HUES48 (cell line): ENCODE measurements around the gene RAPGEF6.
"Not testable (repeated sequence)": the region's sequence is repeated elsewhere in the genome, so short reads cannot be mapped to it uniquely, and the experiment has no call there.

Experiments
- H3K27ac ChIP-seq: one replicate; pipeline ENCODE4 v1.7.0; 2013; ENCODE audit warnings: low read depth, low read length, inconsistent platforms
- H3K27me3 ChIP-seq: 2 replicates; pipeline ENCODE4 v1.6.1; 2013; ENCODE audit warnings: mild to moderate bottlenecking, low read length; ENCODE audit not compliant: control insufficient read depth, insufficient read depth
- H3K36me3 ChIP-seq: 2 replicates; pipeline ENCODE4 v1.6.1; 2013; ENCODE audit warnings: low read length; ENCODE audit not compliant: control insufficient read depth, insufficient read depth
- H3K4me1 ChIP-seq: 2 replicates; pipeline ENCODE4 v1.6.1; 2013; ENCODE audit warnings: mild to moderate bottlenecking, low read length; ENCODE audit not compliant: control insufficient read depth, insufficient read depth
- H3K4me3 ChIP-seq: 2 replicates; pipeline ENCODE4 v1.5.1; 2013; ENCODE audit warnings: mild to moderate bottlenecking, low read depth, low read length
- H3K9ac ChIP-seq: 2 replicates; pipeline ENCODE4 v1.6.1; 2013; ENCODE audit warnings: mild to moderate bottlenecking, low read depth, low read length, moderate library complexity
- H3K9me3 ChIP-seq: 2 replicates; pipeline ENCODE4 v1.6.1; 2013; ENCODE audit warnings: low read length; ENCODE audit not compliant: control insufficient read depth, insufficient read depth

RAPGEF6 gene

DNA sequence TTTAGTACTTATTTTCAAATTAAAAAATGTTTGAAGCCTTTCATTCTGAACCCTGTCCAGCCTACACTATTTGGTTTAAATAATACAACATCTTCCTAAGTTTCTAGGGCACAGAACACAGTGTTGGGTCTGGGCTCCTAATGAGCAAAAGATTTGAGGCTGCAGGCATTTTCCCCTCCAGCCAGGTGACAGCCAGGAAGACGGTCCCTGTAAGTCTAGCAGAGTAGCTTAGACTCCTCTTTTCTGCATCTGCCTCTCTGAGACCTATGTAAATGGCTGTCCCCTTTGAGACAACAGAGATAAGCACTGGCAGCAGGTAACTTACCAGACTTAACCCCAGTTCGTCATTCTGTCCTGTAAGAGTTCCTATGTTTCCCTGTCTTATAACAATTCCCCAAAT is 229.4 kb downstream of the RAPGEF6 start:
- Histone ChIP-seq H3K27me3 (no peaks in the 10 kb centered on the region), H3K9ac (no peak overlapping the region), H3K4me1 (no peaks in the 10 kb centered on the region), H3K36me3 (peaks cover 14% of the 10 kb centered on the region), H3K27ac (no peak overlapping the region), H3K4me3 (no peak overlapping the region), H3K9me3 (no peaks in the 10 kb centered on the region)

DNA sequence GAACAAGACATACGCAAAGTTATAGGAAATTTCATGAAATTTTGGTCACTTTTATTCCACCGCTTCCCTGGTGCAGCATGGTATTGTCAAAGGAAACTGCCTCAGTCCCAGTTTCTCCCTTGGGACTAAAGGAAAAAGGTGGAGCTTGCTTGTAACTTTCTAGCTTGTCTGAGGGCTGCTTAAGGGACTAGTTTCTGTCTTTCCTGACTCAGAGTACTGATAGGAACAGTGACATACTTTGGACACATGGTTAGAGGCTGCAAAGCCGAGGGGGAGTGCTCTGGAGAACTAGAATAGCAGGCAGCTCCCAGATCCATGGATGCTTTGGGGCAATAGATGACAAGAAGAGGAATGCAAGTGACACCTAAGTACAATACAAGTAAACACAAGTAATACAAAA is 234.4 kb downstream of the RAPGEF6 start:
- Histone ChIP-seq H3K36me3 (0 out of 2 replicates have a peak, but pooled peaks cover 8% of the 10 kb centered on the region), H3K4me3 (no peak overlapping the region), H3K4me1 (no peaks in the 10 kb centered on the region), H3K9ac (no peak overlapping the region), H3K27me3 (no peaks in the 10 kb centered on the region), H3K9me3 (no peaks in the 10 kb centered on the region), H3K27ac (no peak overlapping the region)

DNA sequence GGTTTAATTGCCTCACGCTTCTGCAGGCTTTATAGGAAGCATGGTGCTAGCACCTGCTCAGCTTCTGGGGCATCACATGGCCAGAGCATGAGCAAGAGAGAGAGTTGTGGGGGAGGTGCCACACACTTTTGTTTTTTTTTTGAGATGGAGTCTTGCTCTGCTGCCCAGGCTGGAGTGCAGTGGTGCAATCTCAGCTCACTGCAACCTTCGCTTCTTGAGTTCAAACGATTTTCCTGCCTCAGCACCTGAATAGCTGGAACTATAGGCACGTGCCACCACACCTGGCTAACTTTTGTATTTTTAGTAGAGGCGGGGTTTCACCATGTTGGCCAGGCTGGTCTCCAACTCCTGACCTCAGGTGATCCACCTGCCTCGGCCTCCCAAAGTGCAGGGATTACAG is 236.0 kb downstream of the RAPGEF6 start:
- H3K36me3 ChIP-seq = peaks cover 23% of the 10 kb centered on the region
- not testable (repeated sequence) for H3K4me1 ChIP-seq, H3K27ac ChIP-seq, H3K9me3 ChIP-seq, H3K27me3 ChIP-seq, H3K4me3 ChIP-seq, H3K9ac ChIP-seq

DNA sequence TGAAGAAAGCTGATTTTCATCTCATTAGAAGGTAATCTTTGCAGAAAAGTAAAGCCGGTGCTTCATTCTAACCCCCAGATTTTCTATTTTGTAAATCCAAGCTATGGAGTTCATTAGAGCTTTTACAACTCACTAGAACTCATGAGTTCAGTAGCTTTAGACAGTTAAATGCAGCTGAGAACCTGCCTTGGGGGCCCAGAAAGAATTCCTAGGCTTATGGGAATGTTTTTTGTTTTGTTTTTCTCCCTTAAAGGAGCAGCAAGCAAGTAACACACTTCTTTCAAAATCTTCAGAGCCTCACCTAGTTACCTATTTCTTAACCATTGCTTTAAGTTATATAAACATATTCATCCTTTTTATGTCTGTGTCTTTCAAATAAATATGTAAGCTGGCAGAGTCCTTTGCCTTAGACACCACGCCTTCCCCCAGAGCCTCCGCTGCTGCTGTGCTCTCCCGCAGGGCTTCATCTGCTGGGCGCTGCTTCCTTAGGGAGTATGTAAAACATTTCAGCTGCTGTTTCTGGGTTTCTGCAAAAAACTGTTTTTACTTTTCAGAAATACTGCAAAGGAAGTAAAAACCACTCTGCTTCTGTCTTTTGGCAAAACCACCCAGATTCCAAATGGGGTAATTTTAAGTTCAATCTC is 238.3 kb downstream of the RAPGEF6 start:
- Histone ChIP-seq H3K36me3 (peaks cover 39% of the 10 kb centered on the region), H3K9ac (no peak overlapping the region)

DNA sequence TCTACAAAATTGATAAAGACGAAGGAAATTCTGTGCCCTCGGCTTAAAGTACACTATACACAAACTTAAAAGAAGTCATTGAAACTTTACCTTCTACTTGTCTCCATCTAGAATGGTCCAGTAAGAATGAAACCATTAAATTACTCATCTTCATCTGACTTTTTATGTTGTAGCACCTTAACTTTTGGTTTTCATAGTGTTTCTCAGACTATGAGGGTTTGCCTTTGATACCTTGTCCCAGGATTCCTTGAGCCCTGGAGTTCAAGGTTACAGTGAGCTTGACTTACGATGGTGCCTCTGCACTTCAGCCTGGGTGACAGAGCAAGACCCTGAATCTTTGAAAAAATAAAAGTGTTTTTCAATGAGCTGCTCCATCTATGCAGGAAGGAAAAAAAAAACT is 239.0 kb downstream of the RAPGEF6 start:
- Histone ChIP-seq H3K4me3 (no peak overlapping the region), H3K36me3 (peaks cover 40% of the 10 kb centered on the region), H3K27ac (no peak overlapping the region), H3K9ac (no peak overlapping the region), H3K27me3 (no peaks in the 10 kb centered on the region), H3K4me1 (no peaks in the 10 kb centered on the region), H3K9me3 (no peaks in the 10 kb centered on the region)

More for the DNA sequence above, 238.3 kb downstream of the RAPGEF6 start:
- Histone ChIP-seq H3K4me3 (no peak overlapping the region), H3K9me3 (no peaks in the 10 kb centered on the region), H3K27me3 (no peaks in the 10 kb centered on the region), H3K4me1 (no peaks in the 10 kb centered on the region), H3K27ac (no peak overlapping the region)

DNA sequence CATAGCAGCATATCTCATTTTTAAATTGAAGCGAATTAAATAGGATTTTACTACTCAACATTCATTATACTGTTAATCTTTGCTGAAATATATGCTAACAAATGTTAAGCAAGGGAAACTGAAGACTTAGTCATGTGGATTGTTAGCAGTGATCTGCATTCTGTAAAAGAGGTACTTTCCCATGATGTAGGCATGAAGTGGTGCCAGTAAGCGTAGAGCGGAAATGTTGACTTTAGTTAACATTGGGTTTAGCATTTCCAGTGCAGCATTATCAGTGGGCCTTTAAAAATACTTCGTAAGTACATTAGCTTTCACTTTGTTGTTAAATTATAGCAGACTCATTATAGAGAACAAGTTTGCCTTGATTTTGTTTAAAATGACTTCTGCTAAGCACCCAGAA is 240.9 kb downstream of the RAPGEF6 start:
- no peak overlapping the region for H3K27ac ChIP-seq

DNA sequence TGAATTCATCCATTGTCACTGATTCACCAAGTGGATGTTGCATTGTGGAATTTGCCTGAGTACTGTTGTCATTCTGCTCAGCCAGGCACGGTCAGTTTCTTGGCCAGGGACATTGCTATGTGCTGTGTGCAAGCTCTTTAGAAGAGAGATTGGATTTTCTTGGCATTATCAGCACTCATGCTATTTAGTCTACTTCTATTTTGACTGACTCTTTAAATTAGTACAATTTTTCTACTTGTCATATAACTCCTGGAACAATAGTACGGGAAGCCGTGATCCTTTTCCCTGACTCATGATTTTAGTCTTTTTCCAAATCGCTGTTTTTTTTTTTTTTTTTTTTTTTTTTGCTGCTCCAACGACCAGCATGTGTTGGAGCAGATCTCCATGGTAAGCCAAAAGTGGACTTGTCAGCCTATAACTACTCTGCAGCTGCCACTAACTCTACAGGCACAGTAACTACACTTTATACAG is 241.5 kb downstream of the RAPGEF6 start:
- no peaks in the 10 kb centered on the region for H3K4me1 ChIP-seq
- H3K27me3 ChIP-seq = no peaks in the 10 kb centered on the region
- no peak overlapping the region for H3K9ac ChIP-seq
- H3K4me3 ChIP-seq = no peak overlapping the region
- peaks cover 43% of the 10 kb centered on the region for H3K36me3 ChIP-seq
- H3K27ac ChIP-seq = no peak overlapping the region
- no peaks in the 10 kb centered on the region for H3K9me3 ChIP-seq

More for the DNA sequence above, 240.9 kb downstream of the RAPGEF6 start:
- no peaks in the 10 kb centered on the region for H3K27me3 ChIP-seq
- no peaks in the 10 kb centered on the region for H3K9me3 ChIP-seq
- peaks cover 43% of the 10 kb centered on the region for H3K36me3 ChIP-seq
- H3K9ac ChIP-seq = no peak overlapping the region
- H3K4me1 ChIP-seq = no peaks in the 10 kb centered on the region
- no peak overlapping the region for H3K4me3 ChIP-seq

DNA sequence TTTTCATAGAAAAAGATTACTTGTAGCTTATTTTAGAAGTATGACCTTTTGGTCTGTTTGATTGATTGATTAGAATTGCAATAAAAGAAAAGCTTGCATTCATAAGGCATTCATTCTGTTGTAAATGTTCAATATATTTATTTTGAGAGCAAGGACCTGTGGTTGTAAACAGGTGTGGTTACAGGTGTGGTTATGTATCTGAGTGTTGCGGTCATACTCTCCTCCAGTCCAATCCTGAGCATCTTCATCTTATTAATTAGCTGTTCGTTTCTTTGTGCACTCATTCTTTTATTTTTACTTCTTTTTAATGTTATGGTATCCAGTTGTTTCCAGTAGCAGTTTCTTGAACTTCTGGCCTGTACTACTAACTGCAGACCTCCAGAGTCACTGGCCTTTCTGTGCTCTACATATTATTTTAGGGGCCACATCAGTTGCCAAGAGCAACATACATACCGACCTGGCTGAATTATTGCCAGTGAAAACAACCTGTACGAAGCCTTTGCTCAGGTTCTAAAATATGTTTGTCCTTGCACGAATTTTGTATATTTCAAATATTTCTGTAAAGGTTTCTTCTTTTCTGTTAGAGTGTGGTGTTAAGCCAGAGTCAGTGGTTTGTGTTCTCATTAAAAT is 242.4 kb downstream of the RAPGEF6 start:
- peaks cover 39% of the 10 kb centered on the region for H3K36me3 ChIP-seq
- no peaks in the 10 kb centered on the region for H3K27me3 ChIP-seq
- H3K4me3 ChIP-seq = no peak overlapping the region

DNA sequence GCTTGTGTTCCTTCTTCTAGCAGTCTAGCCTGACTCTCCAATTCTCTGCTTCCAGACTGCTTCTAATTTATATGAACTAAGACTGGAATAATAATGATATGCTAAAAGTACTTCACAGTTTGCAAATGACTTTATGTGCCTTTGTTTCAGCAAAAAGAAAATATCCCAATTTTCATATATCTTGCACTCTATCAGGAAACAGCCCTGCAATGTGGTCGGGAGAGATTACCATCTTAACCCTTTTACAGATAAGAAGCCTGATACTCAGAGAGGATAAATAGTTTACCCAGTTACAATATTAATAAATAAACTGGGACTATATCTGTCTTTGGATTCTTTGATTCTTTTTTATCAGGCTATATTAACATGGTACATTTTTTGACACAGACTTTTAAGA is 245.2 kb downstream of the RAPGEF6 start:
- no peak overlapping the region for H3K4me3 ChIP-seq
- H3K27me3 ChIP-seq = no peaks in the 10 kb centered on the region
- H3K9ac ChIP-seq = no peak overlapping the region
- H3K4me1 ChIP-seq = peaks cover 7% of the 10 kb centered on the region; the same call in 1 of the 2 replicates
- peaks cover 33% of the 10 kb centered on the region for H3K36me3 ChIP-seq
- H3K27ac ChIP-seq = no peak overlapping the region
- no peaks in the 10 kb centered on the region for H3K9me3 ChIP-seq

More for the DNA sequence above, 242.4 kb downstream of the RAPGEF6 start:
- Histone ChIP-seq H3K4me1 (no peaks in the 10 kb centered on the region), H3K9me3 (no peaks in the 10 kb centered on the region), H3K27ac (no peak overlapping the region), H3K9ac (no peak overlapping the region)

DNA sequence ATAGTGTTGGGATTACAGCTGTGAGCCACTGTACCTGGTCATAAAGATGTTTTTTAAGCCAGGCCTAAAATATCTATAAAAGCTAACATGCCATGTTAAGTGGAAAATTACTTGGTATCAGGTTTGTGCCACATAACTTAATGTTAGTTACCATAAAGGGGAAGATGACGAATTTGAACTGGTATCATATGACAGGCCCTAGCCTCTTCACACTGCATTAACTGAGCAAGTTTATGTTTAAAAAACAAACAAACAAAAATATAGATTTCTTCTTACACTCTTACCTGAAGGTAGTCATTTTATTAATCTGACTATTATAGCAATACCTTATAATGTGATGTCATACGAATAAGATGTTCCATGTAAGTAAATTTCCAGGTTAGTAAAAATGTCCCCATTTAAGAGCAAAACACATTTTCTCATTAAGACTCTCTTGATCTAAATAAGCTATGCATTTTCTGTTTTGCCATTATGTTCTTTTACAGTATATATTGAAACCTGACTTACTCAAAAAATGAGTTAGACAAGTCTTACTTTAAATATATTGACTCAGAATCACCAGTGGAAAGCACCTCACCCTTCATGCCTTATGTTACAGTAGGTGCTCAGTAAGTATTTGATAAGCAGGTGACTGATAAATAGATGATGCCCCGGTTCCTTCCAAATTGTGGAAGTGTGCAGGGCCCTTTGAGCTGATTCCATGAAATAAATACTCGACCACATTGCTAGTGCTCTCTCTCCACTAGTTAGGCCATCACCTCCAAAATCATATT is 245.7 kb downstream of the RAPGEF6 start:
- Histone ChIP-seq H3K9ac (no peak overlapping the region), H3K4me3 (no peak overlapping the region), H3K27ac (no peak overlapping the region), H3K27me3 (no peaks in the 10 kb centered on the region), H3K36me3 (peaks cover 27% of the 10 kb centered on the region), H3K9me3 (no peaks in the 10 kb centered on the region), H3K4me1 (peaks cover 7% of the 10 kb centered on the region; the same call in 1 of the 2 replicates)

DNA sequence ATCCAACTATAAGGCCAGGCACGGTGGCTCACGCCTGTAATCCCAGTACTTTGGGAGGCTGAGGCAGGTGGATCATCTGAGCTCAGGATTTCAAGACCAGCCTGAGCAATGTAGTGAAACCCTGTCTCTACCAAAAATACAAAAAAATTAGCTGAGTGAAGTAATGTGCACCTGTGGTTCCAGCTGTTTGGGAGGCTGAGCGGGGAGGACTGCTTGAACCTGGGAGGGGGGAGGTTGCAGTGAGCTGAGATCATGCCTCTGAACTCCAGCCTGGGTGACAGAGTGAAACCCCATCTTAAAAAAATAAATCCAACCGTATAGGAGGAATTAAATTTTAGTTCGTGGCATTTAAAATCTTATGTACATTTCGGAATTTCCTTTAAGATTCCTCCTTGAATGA is 247.8 kb downstream of the RAPGEF6 start:
- no peak overlapping the region for H3K9ac ChIP-seq
- H3K36me3 ChIP-seq = peaks cover 9% of the 10 kb centered on the region
- no peaks in the 10 kb centered on the region for H3K9me3 ChIP-seq
- no peaks in the 10 kb centered on the region for H3K27me3 ChIP-seq
- no peak overlapping the region for H3K4me3 ChIP-seq
- H3K4me1 ChIP-seq = peaks cover 11% of the 10 kb centered on the region
- no peak overlapping the region for H3K27ac ChIP-seq
